ENCODE data around the gene ATP4B. TPM values are rescaled to one million over a fixed set of nuclear protein-coding genes. Genes with fewer than 3 reads are reported as not detected.

Gene ATP4B
- polyA plus RNA-seq (ENCODE audit: insufficient read depth in 1 of 5, insufficient read length in 5 of 5, low replicate concordance in 1 of 5) = under 1 TPM in 4 of 5 donors, not detected in 1; 0.36 to 0.55 (median 0.46) TPM
- long read RNA-seq, donor 1 = 0 reads
- long read RNA-seq, donor 2 = 0 reads
- long read RNA-seq, donor 3 = 0 reads
- long read RNA-seq, donor 4 = 0 reads
- long read RNA-seq, donor 5 = 0 reads
- long read RNA-seq, donor 6 = 0 reads
- long read RNA-seq, donor 7 = 0 reads
- long read RNA-seq, donor 8 = 0 reads

DNA sequence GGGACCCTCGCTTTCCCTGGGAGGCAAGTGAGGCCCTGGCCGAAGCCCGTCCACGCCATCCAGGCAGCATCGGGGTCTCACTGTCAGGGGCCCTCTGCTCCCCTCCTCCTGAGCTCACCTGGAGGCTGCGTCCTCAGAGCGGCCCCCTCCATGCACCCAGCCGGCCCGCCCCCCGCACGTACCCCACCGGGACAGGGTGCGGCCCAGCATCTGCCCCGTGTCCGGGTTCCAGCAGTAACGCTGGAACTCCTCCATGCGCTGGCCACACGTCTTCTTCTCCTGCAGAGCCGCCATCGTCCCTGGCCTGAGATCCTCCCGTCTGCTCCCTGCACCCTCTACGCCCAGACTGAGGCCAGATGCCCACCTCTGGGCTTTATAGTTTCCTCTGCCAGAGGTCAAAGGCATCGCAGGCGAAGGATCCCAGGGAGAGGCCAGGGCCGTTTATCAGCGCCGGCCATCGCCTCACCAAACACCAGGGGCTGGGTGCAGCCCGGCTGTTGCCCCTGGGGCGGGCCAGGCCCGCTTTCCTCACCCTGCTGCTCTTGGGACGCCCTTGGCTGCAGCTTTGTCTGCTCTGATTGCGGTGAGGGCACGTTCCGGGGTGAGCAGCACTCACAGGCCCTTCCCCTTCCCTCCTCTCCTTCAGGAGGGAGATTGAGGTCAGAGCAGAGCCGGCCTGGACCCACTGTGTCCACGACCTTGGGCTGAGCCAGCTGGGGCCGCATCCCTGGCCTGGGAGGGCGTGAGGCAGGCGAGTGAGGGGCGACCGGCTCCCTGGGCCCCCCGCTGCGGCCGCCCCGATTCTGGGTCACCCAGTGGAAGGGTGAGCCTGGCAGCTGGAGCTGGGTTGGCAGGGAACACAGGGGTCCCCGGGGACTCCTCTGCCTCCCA is at the start of gene ATP4B:
Gene ATP4B (minus strand): TSS at position 348 of the 891 bp plus-strand sequence. CDS start 54 bp downstream, at position 294.
- DNase-seq = no peak

DNA sequence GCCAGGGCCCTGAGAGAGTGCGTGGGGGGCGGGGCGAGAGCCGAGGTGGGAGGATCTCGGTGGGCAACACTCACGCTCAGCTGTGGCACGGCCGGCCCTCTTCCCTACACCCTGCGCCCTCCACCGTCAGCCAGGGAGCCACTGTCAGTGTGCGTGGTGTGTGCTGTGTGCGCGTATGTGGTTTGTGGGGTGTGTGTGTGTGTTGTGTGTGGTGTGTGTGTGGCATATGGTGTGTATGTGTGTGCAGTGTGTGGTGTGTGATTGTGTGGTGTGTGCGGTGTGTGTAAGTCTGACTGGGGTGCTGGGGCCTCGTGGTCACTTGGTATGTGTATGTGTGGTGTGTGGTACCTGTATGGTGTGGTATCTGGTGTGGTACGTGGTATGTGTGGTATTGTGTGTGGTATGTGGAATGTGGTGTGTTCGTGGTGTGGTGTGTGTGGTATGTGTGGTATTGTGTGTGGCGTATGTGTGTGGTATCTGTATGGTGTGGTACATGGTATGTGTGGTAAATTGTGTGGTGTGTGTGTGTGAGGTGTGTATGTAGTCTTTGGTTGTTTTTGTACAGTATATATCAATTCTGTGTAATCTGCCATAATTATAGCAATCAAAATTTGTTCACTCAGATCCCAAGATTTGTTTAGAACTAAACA is 14.1 kb upstream of the ATP4B start:
- DNase-seq = no peak

DNA sequence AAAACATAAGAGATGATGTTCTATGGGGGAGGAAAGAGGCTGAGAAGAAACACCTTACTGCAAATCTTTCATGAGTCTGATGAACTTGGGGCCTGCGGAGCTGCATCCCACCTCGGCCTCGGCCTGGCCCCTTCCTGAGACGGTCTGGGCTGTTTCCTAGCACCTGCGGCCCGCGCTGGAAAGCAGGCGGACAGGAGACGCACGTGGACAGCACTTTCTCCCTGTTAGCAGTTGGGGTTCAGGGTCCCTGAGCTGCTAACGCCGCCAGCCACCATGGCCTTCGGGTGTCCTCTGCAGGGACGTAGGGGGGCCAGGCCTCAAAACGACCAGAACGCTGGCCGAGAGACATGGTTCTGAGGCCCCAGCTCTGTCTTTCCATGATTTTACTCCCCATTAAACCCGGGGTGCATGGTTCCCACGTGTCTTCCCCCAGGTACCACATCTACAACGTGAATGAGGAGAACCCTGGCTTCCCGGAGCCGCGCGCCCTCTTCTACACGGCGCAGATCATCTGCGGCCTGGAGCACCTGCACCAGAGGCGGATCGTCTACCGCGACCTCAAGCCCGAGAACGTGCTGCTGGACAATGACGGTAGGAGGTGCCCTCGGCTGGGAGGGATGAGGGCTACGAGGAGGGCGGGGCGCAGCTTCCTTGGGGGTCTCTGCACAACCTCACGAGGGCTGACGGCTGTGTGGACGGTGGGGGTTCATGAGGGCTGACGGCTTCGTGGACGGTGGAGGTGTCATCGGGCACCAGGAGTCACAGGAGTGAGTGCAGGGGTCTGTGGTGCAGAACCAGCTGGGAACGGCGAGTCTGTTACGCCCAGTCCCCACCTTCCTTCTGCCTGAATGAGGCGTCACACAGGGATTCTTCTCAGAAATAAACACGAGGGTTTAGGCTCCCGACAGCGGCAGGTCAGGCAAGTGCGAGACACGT is 13.3 kb upstream of the ATP4B start:
- no peak for DNase-seq

DNA sequence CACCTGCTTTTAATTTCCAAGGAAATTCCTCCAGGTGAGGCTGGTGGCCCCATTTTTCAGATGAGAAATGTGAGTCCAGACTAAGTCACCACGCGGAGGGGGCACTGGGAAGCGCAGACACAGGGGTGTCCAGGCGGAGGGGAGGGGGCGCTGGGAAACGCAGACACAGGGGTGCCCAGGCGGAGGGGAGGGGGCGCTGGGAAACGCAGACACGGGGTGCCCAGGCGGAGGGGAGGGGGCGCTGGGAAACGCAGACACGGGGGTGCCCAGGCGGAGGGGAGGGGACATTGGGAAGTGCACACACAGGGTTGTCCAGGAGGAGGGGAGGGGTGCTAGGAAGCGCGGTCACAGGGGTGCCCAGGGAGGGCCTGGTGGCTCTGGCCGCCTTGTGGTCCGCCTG is 12.5 kb upstream of the ATP4B start:
- DNase-seq = no peak

DNA sequence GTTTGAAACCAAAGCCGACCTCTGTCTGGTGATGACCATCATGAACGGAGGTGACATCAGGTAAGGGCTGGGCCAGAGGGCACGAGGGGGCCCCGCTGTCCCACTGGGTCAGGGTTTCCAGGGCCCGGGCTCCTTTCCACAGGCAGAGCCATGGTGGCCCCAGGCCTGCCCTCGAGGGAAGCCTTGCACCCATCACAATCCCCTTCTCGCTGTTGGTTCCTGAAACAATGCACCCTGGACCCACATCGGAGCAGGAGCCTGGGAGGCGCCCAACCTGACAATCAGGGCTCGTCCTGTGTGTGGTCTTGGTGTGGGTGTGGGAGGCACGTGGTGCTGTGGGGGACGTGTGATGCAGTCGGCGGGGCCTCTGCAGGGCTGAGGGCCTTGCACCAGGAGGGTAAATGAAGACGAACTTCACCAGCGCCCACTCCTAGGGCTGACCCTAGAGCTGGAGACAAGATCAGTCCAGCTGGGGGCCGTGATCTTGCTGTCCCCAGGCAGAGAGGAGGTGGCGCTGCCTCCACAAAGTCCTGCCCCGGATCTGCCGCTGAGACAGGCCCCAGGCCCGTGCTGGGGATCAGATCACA is 11.8 kb upstream of the ATP4B start:
- DNase-seq = no peak

DNA sequence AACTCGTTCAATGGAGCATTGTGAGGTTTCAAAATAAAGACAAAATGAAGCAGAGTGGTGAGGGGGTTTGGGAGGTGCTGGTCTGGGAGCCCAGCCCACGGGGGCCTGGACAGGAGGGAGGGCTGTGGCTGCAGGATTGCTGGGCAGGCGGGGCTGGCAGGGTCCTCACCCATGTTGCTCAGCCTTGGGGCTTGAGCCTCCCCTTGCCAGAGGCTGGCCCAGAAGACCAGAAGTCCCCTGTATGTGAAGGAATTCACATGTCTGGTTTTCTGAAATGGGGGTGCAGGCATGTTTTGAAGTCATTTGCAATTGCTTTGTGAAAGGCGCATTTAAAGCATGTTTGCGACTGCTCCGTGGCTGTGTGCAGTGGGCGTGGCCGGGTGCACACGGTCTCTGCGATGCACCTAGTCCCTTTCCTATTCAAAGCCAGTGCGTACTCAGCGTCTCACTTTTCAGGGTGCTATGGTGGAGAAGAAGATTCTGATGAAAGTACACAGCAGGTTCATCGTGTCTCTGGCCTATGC is 11.3 kb upstream of the ATP4B start:
- no peak for DNase-seq

DNA sequence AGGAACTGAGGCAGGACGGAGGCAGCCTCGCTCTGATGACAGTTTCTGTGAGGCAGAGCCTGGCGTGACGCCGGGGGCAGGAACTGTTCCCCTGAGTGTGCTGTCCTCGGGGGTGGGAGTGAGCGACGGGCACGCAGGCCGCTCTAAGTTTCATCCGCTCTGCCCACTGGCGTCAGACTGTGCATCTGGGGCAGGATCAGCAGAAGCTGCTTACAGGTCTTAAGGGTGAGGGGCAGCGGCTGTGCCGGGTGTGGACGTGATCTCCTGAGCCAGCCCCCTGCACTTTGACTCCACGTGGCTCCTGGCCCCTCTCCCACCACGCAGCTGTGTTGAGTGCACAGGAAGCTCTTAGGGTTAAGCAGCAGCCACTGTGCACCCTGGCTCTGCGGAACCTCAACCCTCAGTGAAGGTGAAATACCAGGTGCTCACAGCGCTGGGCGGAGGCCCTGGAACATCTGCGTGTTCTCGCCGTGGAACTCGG is 10.5 kb upstream of the ATP4B start:
- no peak for DNase-seq

DNA sequence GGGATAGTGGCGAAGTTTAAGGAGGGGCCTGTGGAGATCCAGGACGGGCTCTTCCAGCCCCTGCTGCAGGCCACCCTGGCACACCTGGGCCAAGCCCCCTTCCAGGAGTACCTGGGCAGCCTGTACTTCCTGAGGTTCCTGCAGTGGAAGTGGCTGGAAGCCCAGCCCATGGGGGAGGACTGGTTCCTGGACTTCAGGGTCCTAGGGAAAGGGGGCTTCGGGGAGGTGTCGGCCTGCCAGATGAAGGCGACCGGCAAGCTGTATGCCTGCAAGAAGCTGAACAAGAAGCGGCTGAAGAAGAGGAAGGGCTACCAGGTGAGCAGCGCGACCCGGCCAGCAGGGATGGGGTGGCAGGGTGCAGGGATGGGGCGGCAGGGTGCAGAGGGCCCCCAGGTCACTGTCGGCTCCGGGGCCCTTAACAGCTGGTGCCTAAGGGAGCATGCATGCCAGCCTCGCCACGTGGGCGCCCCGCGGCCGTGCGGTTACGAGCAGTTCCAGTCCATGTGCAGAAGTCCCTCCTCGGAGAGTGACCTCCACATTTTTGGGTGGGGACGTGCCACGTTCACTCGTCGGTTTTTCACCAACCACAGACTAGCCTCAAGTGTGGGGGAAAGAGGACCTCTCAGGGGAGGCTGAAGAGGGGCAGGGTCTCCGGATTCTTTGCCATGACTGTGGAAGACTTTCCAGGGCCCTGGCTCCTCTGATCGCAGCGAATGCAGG is 9.9 kb upstream of the ATP4B start:
- DNase-seq = no peak

DNA sequence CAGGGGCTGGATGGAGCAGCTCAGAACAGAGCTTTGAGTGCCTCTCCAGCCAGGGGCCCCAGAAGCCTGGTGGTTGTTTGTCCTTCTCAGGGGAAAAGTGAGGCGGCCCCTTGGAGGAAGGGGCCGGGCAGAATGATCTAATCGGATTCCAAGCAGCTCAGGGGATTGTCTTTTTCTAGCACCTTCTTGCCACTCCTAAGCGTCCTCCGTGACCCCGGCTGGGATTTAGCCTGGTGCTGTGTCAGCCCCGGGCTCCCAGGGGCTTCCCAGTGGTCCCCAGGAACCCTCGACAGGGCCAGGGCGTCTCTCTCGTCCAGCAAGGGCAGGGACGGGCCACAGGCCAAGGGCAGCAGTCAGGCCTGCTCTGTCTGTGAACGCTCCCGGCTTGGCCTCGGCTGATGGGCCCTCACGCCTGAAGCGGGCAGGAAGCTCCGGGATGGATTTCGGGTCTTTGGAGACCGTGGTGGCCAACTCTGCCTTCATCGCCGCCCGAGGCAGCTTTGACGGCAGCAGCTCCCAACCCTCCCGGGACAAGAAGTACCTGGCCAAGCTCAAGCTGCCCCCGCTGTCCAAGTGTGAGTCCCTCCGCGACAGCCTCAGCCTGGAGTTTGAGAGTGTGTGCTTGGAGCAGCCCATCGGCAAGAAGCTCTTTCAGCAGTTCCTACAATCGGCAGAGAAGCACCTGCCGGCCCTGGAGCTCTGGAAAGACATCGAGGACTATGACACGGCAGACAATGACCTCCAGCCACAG is 9.1 kb upstream of the ATP4B start, which contains the start of gene GRK1:
Gene GRK1 (plus strand): TSS at position 269 of the 751 bp plus-strand sequence. CDS start 168 bp downstream, at position 437.
- DNase-seq = no peak

DNA sequence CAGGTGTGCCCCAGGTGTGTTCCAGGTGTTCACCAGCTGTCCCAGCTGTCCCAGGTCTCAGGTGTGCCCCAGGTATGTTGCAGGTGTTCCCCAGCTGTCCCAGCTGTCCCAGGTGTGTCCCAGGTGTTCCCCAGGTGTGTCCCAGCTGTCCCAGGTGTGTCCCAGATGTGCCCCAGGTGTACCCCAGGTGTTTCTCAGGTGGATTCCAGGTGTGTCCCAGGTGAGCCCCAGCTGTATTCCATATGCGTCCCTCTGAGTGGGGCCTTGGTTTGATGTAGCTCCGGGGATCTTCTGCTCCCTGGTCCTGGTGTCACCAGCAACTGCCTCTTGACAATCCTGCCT is 8.3 kb upstream of the ATP4B start:
- DNase-seq = no peak

DNA sequence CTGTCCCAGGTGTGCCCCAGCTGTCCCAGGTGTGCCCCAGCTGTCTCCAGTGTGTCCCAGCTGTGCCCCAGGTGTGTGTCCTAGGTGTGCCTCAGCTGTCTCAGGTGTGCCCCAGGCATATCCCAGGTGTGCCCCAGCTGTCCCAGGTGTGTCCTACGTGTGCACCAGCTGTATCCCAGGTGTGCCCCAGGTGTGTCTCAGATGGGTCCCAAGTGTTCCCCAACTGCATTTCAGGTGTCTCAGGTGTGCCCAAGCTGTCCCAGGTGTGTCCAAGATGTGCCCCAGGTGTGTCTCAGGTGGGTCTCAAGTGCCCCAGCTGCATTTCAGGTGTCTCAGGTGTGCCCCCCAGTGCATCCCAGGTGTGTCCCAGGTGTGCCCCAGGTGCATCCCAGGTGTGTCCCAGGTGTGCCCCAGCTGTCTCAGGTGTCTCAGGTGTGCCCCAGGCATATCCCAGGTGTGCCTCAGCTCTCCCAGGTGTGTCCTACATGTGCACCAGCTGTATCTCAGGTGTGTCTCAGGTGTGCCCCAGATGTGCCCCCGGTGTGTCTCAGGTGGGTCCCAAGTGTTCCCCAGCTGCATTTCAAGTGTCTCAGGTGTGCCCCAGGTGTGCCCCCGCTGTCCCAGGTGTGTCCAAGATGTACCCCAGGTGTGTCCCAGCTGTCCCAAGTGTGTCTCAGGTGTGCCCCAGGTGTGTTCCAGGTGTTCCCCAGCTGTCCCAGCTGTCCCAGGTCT is 7.8 kb upstream of the ATP4B start:
- DNase-seq = no peak

DNA sequence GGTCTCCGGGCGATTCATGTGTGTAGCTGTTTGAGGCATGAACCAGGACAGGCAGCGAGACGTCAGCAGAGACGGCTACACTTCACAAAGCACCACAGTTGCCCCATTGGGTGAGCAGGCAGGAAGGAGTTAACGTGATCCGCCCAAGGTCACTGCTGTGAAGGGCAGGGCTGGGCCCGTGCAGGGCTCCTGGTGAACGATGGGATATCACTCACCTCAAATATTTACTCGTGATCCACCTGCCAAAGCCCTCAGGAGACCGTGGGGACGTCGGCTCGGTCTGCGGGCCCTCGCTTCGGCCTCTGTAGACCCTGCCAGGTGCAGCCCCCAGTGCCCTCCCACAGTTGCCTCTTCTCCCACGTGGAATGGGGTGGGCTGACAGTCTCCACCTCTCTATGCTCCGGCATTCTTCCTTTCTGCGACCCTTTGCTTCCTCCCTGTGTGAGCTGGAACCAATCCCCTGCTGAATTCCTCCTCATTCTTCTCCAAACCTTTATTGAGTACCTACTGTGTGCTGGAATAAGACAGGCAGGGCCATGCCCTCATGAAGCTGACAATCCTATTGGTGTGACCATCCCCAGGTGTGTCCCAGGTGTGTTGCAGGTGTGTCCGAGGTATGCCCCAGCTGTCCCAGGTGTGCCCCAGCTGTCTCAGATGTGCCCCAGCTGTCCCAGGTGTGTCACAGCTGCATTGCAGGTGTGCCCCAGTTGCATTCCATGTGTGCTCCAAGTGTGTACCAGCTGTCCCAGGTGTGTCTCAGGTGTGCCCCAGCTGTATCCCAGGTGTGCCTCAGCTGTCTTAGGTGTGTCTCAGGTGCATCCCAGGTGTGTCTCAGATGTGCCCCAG is 7.0 kb upstream of the ATP4B start:
- DNase-seq = no peak

DNA sequence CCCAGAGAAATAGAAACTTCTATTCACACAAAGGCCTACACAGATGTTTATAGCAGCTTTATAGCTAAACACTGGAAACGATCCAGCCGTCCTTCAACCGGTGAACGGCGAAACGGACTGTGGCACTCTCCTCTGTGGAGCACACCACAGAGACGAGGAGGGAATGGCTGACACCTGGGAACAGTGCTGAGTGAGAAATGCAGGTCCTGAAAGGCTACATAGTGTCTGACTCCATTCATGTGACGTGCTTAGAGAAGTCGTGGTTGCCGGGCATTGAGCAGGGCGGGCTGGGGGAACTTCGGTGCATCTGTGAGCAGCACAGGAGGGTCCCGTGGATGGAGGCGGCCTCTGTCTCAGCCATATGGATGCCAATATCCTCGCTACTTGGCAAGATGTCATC is 5.9 kb upstream of the ATP4B start:
- no peak for DNase-seq

DNA sequence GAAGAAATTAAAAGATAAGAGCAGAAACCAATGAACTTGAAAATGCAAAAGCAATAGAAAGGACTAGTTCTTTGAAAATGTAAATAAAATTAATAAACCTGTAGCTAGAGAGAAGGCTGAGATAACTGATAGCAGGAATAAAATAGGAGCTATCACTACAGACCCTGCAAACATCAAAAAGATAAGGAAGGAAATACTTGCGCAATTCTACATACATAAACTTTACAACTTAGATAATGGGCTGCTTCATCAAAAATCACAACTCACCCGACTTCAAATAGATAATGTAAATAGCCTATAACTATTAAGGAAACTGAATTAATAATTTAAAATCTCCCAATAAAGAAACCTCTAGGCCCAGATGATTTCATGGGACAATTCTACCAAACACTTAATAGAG is 3.5 kb upstream of the ATP4B start:
- no peak for DNase-seq

DNA sequence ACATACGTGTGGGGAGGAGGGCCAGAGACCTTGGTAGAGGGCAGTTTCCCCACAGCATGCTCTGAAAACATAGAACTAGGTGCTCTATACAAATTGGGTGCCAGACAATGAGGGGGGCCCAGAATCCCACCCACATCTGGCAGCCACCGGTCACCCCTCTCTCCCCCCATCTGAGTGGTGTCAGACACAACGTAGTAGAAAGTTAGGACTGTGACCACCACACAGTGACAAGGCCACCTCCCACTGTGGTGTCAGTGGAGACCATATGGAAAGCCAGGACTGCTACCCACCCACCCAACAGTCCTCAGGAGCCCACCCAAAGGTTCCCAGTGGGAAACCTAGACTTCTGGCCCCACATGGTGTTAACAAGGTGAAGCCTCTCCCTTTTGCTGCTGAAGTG is 2.1 kb upstream of the ATP4B start:
- DNase-seq = no peak

DNA sequence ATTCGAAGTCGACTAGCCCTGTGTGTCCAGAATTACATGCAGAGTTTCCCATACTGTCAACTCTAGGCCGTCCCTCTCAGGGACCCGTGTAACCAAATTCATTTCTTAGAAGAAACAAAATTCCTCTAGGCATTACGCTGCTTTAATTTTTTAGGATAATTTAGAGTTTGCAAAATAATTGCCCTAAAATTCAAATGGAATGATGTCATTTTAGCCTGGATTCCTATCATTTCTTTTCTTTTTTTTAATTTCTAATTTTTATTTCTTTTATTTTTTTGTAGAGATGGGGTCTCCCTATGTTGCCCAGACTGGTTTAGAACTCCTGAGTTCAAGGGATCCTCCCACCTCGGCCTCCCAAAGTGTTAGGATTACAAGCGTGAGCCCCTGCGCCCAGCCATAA is 1.3 kb upstream of the ATP4B start:
- no peak for DNase-seq

DNA sequence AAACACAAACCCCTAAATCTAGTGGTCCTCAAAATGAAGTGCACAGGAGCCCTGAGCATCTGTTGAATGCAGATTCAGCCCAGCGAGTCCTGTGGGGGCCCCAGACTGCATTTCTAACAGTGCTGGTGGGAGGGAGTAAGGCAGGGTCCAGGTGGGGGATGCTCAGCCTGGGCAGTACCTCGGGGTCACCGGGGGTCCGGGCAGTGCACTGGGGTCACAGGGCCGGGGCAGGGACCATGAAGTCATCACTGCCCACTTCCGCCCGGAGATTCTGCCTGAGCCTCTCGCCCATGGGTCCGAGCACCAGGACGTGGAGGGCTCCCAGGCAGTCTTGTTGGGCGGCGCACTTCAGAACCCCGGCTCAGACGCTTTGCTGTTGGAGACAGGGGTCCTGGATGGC is 838 bp upstream of the ATP4B start:
- DNase-seq = no peak

All from right lung (tissue), 10 donors.